Activated T-cell treated with anti-CD3 and anti-CD28 coated beads, Interleukin-2, amount 50 U/mL, for 48 hours (primary cell): Measurements from ENCODE around the gene MGMT.

ENCODE experiments used
- DNase-seq, 2 experiments: peaks; one replicate each; pipeline ENCODE4 v3.0.0-alpha.2; 2020

MGMT gene

DNA sequence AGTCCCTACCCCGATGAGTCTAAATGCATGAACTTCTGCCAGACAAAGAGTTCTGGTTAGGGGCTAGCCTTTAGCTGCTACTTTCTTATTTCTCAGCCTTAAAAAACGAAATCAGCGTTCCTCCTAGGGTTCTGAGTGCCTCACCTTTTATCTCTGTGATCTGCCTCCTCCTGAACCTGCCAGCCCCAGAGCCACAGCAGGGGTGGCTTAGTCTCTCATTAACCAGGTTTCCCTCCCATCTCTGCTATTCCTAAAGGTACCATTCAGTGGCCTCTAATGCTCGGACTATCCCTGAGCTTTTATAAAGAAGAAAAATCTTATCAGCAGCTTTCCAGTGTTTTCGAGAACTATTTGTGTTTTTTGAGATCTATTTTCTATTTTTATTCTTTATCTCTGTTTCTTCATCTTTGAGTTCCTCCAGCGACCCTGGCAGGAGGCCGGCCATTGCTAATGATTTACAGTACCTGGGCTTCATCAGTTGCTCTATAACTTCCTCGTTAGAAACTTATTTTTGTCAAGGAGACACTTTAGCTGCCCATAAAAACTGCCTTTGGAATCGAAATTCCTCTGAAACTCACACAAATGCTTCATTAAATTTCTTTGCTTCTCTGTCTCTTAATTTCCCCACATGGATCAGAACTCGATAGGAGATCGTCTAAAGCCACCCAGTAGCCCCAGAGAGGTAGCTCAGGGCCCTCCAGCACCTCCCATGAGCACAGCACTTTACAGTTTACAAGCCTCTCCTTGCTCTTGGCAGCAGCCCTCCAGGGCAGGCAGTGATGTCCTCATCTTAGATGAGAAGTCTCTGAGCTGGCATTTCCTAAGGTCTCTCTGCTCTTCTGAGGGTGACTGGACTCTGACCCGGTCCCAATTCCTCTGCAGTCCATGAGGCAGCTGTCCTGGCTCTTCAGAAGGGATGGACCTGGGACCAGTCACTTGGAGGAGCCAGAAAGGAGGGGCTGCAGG lies 347.9 kb downstream of the MGMT start:
- DNase-seq: no peak

DNA sequence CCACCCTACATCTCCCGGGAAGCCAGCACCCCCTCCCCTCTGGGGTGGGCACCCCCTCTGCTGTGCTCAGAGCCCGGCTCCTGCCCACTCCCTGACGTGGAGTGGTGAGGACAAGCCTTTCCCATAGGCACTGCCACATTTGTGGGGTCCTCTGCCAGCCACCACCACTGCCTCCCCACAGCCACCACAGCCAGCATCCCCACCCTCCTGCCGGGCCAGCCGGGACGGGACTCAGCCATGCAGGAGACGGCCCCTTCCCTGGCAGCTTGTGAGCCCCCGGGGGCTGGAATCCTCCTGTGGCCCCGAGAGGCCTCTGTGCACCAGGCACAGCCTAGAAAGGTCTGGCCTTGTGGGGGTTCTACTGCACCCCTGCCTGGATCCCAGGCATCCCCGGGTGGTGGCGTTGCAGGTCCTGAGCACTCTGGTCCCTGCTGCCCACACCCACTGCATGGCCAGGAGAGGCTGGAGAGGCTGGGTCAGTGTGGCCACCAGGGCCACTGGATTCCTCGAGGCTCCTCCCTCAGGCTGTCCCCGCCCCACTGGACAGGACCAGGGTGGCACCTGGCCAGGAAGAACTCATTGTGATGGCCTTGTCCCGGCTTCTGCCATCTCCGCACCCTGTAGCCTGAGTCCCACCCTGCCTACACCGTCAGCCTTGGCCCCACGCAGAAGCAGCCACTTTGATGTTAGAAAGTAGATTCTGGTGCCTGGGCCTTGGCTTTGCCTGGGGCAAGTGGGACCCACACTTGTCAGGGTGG lies 349.0 kb downstream of the MGMT start:
- no peak for DNase-seq

DNA sequence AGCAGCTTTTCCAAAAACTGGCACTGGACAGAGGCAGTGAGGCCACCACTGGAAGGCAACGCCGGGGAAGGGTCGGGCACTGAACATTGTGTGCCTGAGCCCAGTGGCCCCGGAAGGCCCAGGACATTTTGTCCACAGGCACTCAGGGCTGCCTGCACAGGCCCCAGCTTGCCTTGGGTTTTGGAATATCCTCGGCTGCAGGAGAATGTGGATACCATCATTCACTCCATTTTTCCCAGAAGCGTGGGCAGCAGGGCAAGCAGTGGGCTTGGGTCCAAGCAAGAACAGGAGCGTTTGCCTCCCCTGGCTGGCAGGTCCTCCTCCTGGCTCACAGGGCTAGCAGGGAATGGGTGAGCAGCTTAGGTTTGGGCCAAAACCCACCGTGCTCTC lies 349.6 kb downstream of the MGMT start:
- DNase-seq: no peak
